ENCODE measurements around the gene PNPO. TPM values are rescaled to one million over a fixed set of nuclear protein-coding genes. Genes with fewer than 3 reads are reported as not detected.
A peak's percentile ranks its signal among the peaks of the same experiment; 100 is the strongest.

The PNPO gene
- total and polyA plus RNA-seq, 2 of the 13 experiments (the other 11 are each of a cell fraction or from before 2014, with no cell fraction given) = 47.9 to 63.3 TPM

- TF ChIP-seq PBX3 (CRISPR knock-in tag; IDR thresholded peaks at IDR 0.05; ENCODE audit: borderline replicate concordance) (no peak), SNAI1 (CRISPR knock-in tag; IDR thresholded peaks at IDR 0.05; ENCODE audit: borderline replicate concordance) (0 out of 2 replicates have a peak, but pooled peaks have one; percentile 32), ZNF30 (CRISPR knock-in tag; IDR thresholded peaks at IDR 0.05) (no peak), SMAD1 (CRISPR knock-in tag; IDR thresholded peaks at IDR 0.05; ENCODE audit: borderline replicate concordance, low read depth) (no peak), SP140L (CRISPR knock-in tag; IDR thresholded peaks at IDR 0.05; ENCODE audit: borderline replicate concordance) (no peak), ZSCAN29 (CRISPR knock-in tag; conservative IDR thresholded peaks at IDR 0.05) (no peak; the same call in 1 of the 2 replicates), SIX4 (CRISPR knock-in tag; IDR thresholded peaks at IDR 0.05) (no peak), ATF1 (CRISPR knock-in tag; IDR thresholded peaks at IDR 0.05) (no peak), DR1 (CRISPR knock-in tag; IDR thresholded peaks at IDR 0.05) (no peak), ZNF781 (CRISPR knock-in tag; IDR thresholded peaks at IDR 0.05; ENCODE audit: borderline replicate concordance, not compliant biosample characterization) (no peak), HNRNPL (IDR thresholded peaks at IDR 0.05; ENCODE audit: low read depth, low read length) (no peak), ZBTB44 (CRISPR knock-in tag; IDR thresholded peaks at IDR 0.05) (peak; percentile 12; the same call in 1 of the 2 replicates), HNRNPH1 (optimal IDR thresholded peaks at IDR 0.05; ENCODE audit: low read depth, low read length) (no peak), PHF8 (CRISPR knock-in tag; IDR thresholded peaks at IDR 0.05) (no peak), GPN1 (CRISPR knock-in tag; IDR thresholded peaks at IDR 0.05; ENCODE audit: borderline replicate concordance) (no peak), ZNF513 (CRISPR knock-in tag; conservative IDR thresholded peaks at IDR 0.05) (no peak), PATZ1 (CRISPR knock-in tag; IDR thresholded peaks at IDR 0.05) (no peak), RARG (CRISPR knock-in tag; IDR thresholded peaks at IDR 0.05; ENCODE audit: low read depth) (0 out of 2 replicates have a peak, but pooled peaks have one; percentile 63), IRX3 (CRISPR knock-in tag; IDR thresholded peaks at IDR 0.05; ENCODE audit: borderline replicate concordance, low read depth) (no peak), PHB2 (IDR thresholded peaks at IDR 0.05; ENCODE audit: partially characterized antibody) (no peak), ZNF496 (CRISPR knock-in tag; IDR thresholded peaks at IDR 0.05; ENCODE audit: insufficient replicate concordance) (no peak), ZNF264 (CRISPR knock-in tag; IDR thresholded peaks at IDR 0.05) (no peak), HIVEP1 (CRISPR knock-in tag; IDR thresholded peaks at IDR 0.05) (no peak; the same call in 1 of the 2 replicates)
Measured at GRCh38 chr17:47969930-47970724, 28.8 kb downstream of the PNPO start (continued).
